NCI-H2227 treated with DMSO at 0.1 percent for 48 hours (cell line): ENCODE data around the gene LRRC23.
A peak's percentile ranks its signal among the peaks of the same experiment; 100 is the strongest.
"Not testable (repeated sequence)": the region's sequence is repeated elsewhere in the genome, so short reads cannot be mapped to it uniquely, and the experiment has no call there.

Source experiments
- DNase-seq: peaks from one replicate; lab custom pipeline; 2025; lab: John Stamatoyannopoulos, UW

Gene LRRC23

DNA sequence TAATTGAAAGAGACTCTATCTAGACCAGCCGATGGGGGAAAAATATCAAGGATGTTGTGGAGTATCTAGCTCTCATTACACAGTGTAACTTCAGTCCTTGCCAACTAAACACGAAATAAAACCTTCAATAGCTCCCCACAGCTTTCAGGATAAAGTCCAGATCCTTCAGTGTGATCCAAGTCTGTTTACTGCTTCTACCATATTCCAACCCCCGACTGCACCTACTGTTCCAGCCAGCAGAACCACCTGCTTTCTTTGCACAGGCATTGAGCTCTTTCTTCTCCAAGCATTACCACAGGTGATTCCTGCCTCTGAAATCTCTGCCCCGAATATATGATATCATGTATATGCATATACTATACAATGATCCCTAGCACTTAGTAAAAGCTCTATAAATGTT lies 2.2 kb upstream of the LRRC23 start:
- no peak for DNase-seq

DNA sequence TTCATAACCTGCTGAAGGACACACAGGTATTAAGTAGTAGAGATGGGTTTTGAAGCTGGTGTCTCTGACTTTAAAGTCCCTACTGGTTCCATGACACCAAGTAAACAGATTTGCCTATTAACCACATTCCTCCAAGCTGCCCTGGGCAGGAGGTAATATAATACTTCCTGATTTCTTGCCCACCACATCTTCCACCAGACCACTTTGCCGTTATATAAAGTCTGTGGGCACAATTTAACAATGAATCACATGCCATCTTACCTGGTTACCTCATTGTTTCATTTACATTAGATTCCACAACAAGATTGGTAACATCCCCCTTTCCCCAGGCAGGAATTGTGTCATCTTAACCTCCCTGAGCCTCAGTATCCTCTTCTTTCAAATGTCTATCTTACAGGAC lies 900 bp upstream of the LRRC23 start:
- no peak for DNase-seq

DNA sequence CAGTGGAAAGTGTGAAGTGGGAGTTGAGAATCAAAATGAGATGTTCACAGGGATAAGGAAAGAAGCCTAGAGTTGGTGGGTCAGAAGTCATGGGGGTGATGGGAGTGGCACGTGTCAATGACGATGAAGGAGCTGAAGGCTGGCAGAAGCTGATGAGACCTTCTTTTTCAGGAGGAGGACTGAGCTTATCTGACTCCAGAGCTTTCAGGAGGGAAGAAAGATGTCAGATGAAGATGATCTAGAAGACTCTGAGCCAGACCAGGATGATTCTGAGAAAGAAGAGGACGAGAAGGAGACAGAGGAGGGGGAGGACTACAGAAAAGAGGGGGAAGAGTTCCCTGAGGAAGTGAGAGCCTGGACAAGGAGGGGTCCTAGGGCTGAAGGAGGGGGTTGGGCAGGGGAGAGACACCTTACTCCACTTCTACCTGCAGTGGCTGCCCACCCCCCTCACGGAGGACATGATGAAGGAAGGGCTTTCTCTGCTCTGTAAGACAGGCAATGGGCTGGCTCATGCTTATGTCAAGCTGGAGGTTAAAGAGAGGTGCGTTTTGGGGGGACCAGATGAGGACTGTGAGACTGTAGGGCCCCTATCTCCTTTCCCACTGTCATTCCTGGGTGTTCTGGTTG lies 905 bp downstream of the LRRC23 start:
- DNase-seq = no peak

DNA sequence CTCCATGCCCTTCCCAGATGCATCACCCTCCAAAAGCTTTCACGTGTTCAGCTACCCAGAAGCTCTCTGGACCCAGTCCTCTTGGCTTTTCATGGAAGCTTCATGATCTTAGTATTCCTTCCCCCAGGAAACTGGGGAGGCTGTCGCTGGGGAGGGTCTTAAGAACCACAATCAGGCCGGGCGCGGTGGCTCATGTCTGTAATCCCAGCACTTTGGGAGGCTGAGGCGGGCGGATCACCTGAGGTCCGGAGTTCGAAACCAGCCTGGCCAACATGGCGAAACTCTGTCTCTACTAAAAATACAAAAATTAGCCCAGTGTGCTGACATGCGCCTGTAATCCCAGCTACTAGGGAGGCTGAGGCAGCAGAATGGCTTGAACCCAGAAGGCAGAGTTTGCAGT lies 3.5 kb downstream of the LRRC23 start:
- not testable (repeated sequence) for DNase-seq

- no peak for DNase-seq
These were observed 5.0 kb downstream of the LRRC23 start for GRCh38 chr12:6909421-6910145.

GRCh38 chr12:6912164-6912935 lies 7.7 kb downstream of the LRRC23 start:
- DNase-seq = no peak

DNA sequence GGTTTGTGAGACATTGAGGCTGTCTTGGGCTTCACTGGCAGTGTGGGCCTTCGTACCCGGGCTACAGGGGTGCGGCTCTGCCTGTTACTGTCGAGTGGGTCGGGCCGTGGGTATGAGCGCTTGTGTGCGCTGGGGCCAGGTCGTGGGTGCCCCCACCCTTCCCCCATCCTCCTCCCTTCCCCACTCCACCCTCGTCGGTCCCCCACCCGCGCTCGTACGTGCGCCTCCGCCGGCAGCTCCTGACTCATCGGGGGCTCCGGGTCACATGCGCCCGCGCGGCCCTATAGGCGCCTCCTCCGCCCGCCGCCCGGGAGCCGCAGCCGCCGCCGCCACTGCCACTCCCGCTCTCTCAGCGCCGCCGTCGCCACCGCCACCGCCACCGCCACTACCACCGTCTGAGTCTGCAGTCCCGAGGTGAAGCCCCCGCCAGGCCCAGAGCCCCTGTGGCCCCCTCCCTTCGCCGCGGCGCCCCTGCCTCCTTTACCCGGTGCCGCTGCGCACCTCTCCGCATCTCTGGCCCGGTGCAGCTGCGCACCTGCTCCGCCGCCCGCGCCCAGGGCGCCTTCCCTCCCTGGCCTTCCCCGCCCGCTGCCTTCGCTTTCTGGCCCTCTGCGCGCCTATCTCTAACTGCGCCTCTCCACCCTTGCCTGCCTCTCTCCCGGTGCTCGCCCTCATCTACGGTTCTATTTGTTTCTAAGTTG lies 9.8 kb downstream of the LRRC23 start, which contains the start of gene ENO2:
TSS of gene ENO2 (plus strand) at position 335 of the 701 bp plus-strand sequence. CDS start 1,253 bp downstream, outside the sequence.
- peak; percentile 43 for DNase-seq

DNA sequence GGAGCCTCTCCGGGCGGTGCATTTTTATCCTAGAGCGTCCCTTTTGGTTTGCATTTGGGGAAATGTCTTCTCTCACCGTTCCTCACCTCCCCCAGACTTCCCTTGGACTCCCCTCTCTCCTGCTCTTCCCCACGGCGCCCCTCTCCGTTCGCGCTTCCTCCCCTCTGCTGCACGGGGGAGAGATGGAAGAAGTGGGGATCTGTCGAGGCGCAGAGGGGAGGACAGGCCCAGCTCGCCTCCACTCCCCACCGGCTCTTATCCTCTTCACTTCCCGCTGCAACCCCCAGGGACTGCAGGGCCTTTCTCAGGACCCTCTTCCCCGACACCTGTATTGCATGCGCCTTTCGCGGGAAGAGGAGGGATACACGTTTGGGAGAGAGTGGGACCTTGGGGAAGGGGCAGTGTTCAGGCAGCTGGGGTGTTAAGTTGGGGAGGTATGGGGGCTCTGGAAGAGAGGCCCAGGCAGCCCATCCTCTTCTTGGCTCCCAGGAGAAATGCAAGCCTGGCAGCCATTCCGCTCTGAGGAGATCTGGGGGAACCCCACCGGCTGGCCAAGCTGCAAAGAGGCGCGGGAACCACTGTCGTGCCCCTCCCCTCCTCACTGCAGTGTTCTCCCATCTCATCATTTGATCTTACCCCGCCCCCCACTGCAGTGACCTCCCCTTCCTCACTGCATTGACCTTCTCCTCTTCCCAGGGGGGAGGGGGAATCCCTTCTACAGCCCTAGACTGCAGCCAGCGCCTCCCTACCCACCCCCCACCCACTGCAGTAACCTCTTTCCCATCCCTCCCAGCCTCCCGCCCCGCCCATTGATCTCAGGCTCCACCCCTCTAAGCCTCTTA lies 10.5 kb downstream of the LRRC23 start:
- peak; percentile 47 for DNase-seq

DNA sequence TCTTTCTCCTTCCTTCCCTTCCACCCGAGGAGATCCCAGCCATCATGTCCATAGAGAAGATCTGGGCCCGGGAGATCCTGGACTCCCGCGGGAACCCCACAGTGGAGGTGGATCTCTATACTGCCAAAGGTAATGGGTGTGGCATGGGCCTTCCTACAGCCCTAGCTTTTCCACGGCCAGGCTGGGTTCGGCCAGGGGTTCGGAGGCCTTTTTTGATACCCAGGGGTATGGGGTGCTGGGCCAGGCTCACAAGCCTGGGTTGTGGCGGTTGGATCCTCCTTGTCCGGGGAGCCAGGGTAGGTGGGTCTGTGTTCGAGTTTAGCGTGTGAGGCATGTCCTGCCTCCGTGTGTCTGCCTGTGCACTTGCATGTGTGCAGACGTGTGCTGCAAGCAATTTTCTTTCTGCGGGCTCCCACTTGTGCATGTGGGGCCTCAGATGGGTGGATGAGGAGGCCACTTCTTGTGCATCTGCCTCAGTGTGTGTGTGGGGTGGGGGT lies 11.2 kb downstream of the LRRC23 start:
- no peak for DNase-seq

GRCh38 chr12:6916426-6917200 lies 12.0 kb downstream of the LRRC23 start:
- no peak for DNase-seq

DNA sequence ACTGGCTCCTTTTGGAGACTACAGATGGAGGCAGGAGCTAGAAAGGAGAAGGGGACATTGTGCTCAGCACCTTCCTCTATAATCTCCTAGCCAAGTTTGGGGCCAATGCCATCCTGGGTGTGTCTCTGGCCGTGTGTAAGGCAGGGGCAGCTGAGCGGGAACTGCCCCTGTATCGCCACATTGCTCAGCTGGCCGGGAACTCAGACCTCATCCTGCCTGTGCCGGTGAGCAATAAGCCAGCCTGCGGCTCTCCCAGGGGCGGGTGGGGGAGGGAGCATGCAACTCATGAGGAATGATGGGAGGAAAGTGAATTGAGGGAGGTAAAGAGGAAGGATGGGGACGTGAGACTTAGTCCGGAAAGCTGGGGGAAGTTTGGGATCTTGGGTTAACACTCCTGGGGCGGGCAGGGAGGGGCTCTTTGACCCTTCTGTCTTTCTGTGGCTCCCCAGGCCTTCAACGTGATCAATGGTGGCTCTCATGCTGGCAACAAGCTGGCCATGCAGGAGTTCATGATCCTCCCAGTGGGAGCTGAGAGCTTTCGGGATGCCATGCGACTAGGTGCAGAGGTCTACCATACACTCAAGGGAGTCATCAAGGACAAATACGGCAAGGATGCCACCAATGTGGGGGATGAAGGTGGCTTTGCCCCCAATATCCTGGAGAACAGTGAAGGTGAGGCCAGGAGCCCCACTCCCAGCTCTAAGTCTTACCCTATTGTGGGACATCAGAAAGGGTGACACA lies 13.0 kb downstream of the LRRC23 start:
- DNase-seq = no peak

DNA sequence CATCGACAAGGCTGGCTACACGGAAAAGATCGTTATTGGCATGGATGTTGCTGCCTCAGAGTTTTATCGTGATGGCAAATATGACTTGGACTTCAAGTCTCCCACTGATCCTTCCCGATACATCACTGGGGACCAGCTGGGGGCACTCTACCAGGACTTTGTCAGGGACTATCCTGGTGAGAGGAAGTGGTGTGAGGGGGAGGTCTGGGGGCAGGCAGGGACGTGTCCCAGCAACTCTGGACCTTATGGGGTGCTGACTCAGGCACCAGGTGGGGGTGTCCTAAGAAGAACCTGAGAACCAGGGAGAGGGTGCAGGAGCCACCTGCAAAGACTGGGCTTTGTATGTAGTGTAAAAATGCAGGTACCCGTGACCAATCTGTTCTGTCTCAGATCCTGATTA lies 15.0 kb downstream of the LRRC23 start:
- DNase-seq = no peak

- no peak for DNase-seq
These were observed 16.9 kb downstream of the LRRC23 start for GRCh38 chr12:6921539-6921938.

- no peak for DNase-seq
These were observed 17.6 kb downstream of the LRRC23 start for GRCh38 chr12:6921996-6922946.

GRCh38 chr12:6923003-6923732 lies 18.5 kb downstream of the LRRC23 start:
- DNase-seq = no peak

GRCh38 chr12:6923851-6924250 lies 19.2 kb downstream of the LRRC23 start:
- no peak for DNase-seq

- DNase-seq = no peak
These were observed 20.6 kb downstream of the LRRC23 start for GRCh38 chr12:6925239-6925539.
